ENCODE data around the gene TDRD12. TPM values are rescaled to one million over a fixed set of nuclear protein-coding genes. Genes with fewer than 3 reads are reported as not detected.
"Not testable (repeated sequence)": the region's sequence is repeated elsewhere in the genome, so short reads cannot be mapped to it uniquely, and the experiment has no call there.

Gene TDRD12
- total RNA-seq, 1 donor: 0.36 TPM

- peak; percentile 69 for DNase-seq (ENCODE audit: insufficient read length, low spot score, missing footprints)
- no peaks in the 10 kb centered on the region for H3K27me3 ChIP-seq (ENCODE audit: insufficient read depth, low read length)
- no peaks in the 10 kb centered on the region for H3K4me1 ChIP-seq (ENCODE audit: insufficient read depth, low read length)
- H2AFZ ChIP-seq (ENCODE audit: low read length): no peak overlapping the region
- H3K27ac ChIP-seq (ENCODE audit: low read depth, low read length): no peak overlapping the region
- no peak for TF ChIP-seq CTCF (IDR thresholded peaks at IDR 0.05; ENCODE audit: extremely low read depth, low read depth, low read length)
- H3K79me2 ChIP-seq (ENCODE audit: insufficient read depth, low read length): no peaks in the 10 kb centered on the region
- H3K4me3 ChIP-seq (ENCODE audit: insufficient read depth, low read length): no peak overlapping the region
- no peaks in the 10 kb centered on the region for H3K36me3 ChIP-seq (ENCODE audit: insufficient read depth, low read length)
- no peaks in the 10 kb centered on the region for H3K9me3 ChIP-seq (ENCODE audit: low read depth, low read length)
- H4K20me1 ChIP-seq (ENCODE audit: insufficient read depth, low read length): no peaks in the 10 kb centered on the region
- no peak overlapping the region for H3K4me2 ChIP-seq (ENCODE audit: insufficient read depth, low read length)
Observed at GRCh38 chr19:32865326-32865725, 145.8 kb downstream of the TDRD12 start.

GRCh38 chr19:32866061-32866460, 146.5 kb downstream of the TDRD12 start:
- H3K9me3 ChIP-seq (ENCODE audit: low read depth, low read length): no peaks in the 10 kb centered on the region
- H3K4me3 ChIP-seq (ENCODE audit: insufficient read depth, low read length): no peak overlapping the region
- no peak for TF ChIP-seq CTCF (IDR thresholded peaks at IDR 0.05; ENCODE audit: extremely low read depth, low read depth, low read length)
- H3K27me3 ChIP-seq (ENCODE audit: insufficient read depth, low read length): no peaks in the 10 kb centered on the region
- H2AFZ ChIP-seq (ENCODE audit: low read length): no peak overlapping the region
- H3K4me1 ChIP-seq (ENCODE audit: insufficient read depth, low read length): no peaks in the 10 kb centered on the region
- DNase-seq (ENCODE audit: insufficient read length, low spot score, missing footprints): peak; percentile 27
- no peaks in the 10 kb centered on the region for H3K36me3 ChIP-seq (ENCODE audit: insufficient read depth, low read length)
- no peak overlapping the region for H3K27ac ChIP-seq (ENCODE audit: low read depth, low read length)
- H3K4me2 ChIP-seq (ENCODE audit: insufficient read depth, low read length): no peak overlapping the region
- no peaks in the 10 kb centered on the region for H3K79me2 ChIP-seq (ENCODE audit: insufficient read depth, low read length)
- H4K20me1 ChIP-seq (ENCODE audit: insufficient read depth, low read length): no peaks in the 10 kb centered on the region

- no peak overlapping the region for H3K4me2 ChIP-seq (ENCODE audit: insufficient read depth, low read length)
- no peaks in the 10 kb centered on the region for H3K36me3 ChIP-seq (ENCODE audit: insufficient read depth, low read length)
- H4K20me1 ChIP-seq (ENCODE audit: insufficient read depth, low read length): no peaks in the 10 kb centered on the region
- no peaks in the 10 kb centered on the region for H3K4me1 ChIP-seq (ENCODE audit: insufficient read depth, low read length)
- no peak for TF ChIP-seq CTCF (IDR thresholded peaks at IDR 0.05; ENCODE audit: extremely low read depth, low read depth, low read length)
- H3K9me3 ChIP-seq (ENCODE audit: low read depth, low read length): no peaks in the 10 kb centered on the region
- H3K4me3 ChIP-seq (ENCODE audit: insufficient read depth, low read length): no peak overlapping the region
- H3K27me3 ChIP-seq (ENCODE audit: insufficient read depth, low read length): no peaks in the 10 kb centered on the region
- H3K27ac ChIP-seq (ENCODE audit: low read depth, low read length): no peak overlapping the region
- H3K79me2 ChIP-seq (ENCODE audit: insufficient read depth, low read length): no peaks in the 10 kb centered on the region
- no peak overlapping the region for H2AFZ ChIP-seq (ENCODE audit: low read length)
- peak; percentile 77 for DNase-seq (ENCODE audit: insufficient read length, low spot score, missing footprints)
Observed at GRCh38 chr19:32866564-32867265, 147.1 kb downstream of the TDRD12 start.

GRCh38 chr19:32867436-32867835, 147.9 kb downstream of the TDRD12 start:
- not testable (repeated sequence) for H3K4me1 ChIP-seq (ENCODE audit: insufficient read depth, low read length); H3K27me3 ChIP-seq (ENCODE audit: insufficient read depth, low read length); H3K9me3 ChIP-seq (ENCODE audit: low read depth, low read length); DNase-seq (ENCODE audit: insufficient read length, low spot score, missing footprints); H4K20me1 ChIP-seq (ENCODE audit: insufficient read depth, low read length); H3K27ac ChIP-seq (ENCODE audit: low read depth, low read length); H3K36me3 ChIP-seq (ENCODE audit: insufficient read depth, low read length); H2AFZ ChIP-seq (ENCODE audit: low read length); H3K4me2 ChIP-seq (ENCODE audit: insufficient read depth, low read length); H3K79me2 ChIP-seq (ENCODE audit: insufficient read depth, low read length); H3K4me3 ChIP-seq (ENCODE audit: insufficient read depth, low read length)

All from osteoblast (primary cell).